ENCODE results near the gene PNLDC1. TPM values are rescaled to one million over a fixed set of nuclear protein-coding genes. Genes with fewer than 3 reads are reported as not detected.

Gene PNLDC1
- total and polyA plus RNA-seq, 2 experiments from 2014 or later: not detected

GRCh38 chr6:159754959-159755914 is 44.8 kb upstream of the PNLDC1 start:
- peaks cover 52% of the 10 kb centered on the region; the same call in 1 of the 2 replicates for H3K36me3 ChIP-seq (ENCODE audit: insufficient read depth)
- no peak overlapping the region for H3K4me3 Mint-ChIP-seq
- H3K36me3 Mint-ChIP-seq (ENCODE audit: low read depth): peaks cover 81% of the 10 kb centered on the region
- H3K27me3 Mint-ChIP-seq (ENCODE audit: insufficient read depth, low read depth, poor library complexity): no peaks in the 10 kb centered on the region
- H3K4me1 Mint-ChIP-seq: peaks cover 17% of the 10 kb centered on the region
- no peak for ATAC-seq
- H3K27ac Mint-ChIP-seq: no peak overlapping the region
- TF ChIP-seq CREB1 (CRISPR knock-in tag; IDR thresholded peaks at IDR 0.05; ENCODE audit: low read depth): no peak
- TF ChIP-seq EZH2phosphoT487 (IDR thresholded peaks at IDR 0.05; ENCODE audit: unreplicated experiment): no peak
- no peak for TF ChIP-seq EZH2 (IDR thresholded peaks at IDR 0.05; ENCODE audit: low read depth, unreplicated experiment)
- TF ChIP-seq REST (IDR thresholded peaks at IDR 0.05; ENCODE audit: unreplicated experiment): no peak
- TF ChIP-seq ZNF114 (CRISPR knock-in tag; IDR thresholded peaks at IDR 0.05): no peak
- TF ChIP-seq CTCF (conservative IDR thresholded peaks at IDR 0.05; ENCODE audit: low read depth in 2 of 2): no peak
- TF ChIP-seq ETS1 (IDR thresholded peaks at IDR 0.05): no peak
- no peak overlapping the region for H2AFZ ChIP-seq
- H3K9me3 Mint-ChIP-seq: no peaks in the 10 kb centered on the region
- H3K4me3 ChIP-seq: no peak overlapping the region
- H3K9me2 ChIP-seq (ENCODE audit: insufficient read depth): no peaks in the 10 kb centered on the region
- peaks cover 7% of the 10 kb centered on the region; the same call in 1 of the 2 replicates for H3F3A ChIP-seq (replicated peaks; ENCODE audit: low read depth)
- no peaks in the 10 kb centered on the region for H3K27me3 ChIP-seq (ENCODE audit: insufficient read depth)
- peaks cover 16% of the 10 kb centered on the region; the same call in 1 of the 2 replicates for H3K79me2 ChIP-seq (replicated peaks; ENCODE audit: insufficient read depth)
- H3K4me1 ChIP-seq (ENCODE audit: insufficient read depth): peaks cover 9% of the 10 kb centered on the region
- H3K4me2 ChIP-seq: no peak overlapping the region
- no peak for DNase-seq (ENCODE audit: low spot score)
- H3K27ac ChIP-seq (ENCODE audit: low read depth): 0 out of 2 replicates have a peak overlapping the region, but pooled peaks have one; percentile 17
- 0 out of 2 replicates have a peak, but pooled peaks cover 4% of the 10 kb centered on the region for H4K20me1 ChIP-seq (replicated peaks; ENCODE audit: insufficient read depth)

All from GM23338 (cell line).